A673 (cell line): Measurements from ENCODE around the gene AFF1.

Source experiments
- CTCF ChIP-seq: fragments of 300-800, 200-600 bp; sonication (generic); conservative IDR thresholded peaks from 2 replicates; pipeline ENCODE4 v1.5.1; 2017; ENCODE audit warnings: low read depth, mild to moderate bottlenecking, antibody characterized with exemption, low read length, moderate library complexity, mixed read lengths
- EZH2 ChIP-seq: fragments of 200-600 bp; sonication (generic); IDR thresholded peaks from 2 replicates; pipeline ENCODE4 v1.6.1; 2017; ENCODE audit warnings: borderline replicate concordance, low read depth, mild to moderate bottlenecking, mixed read lengths, antibody characterized with exemption, low read length; ENCODE audit not compliant: poor library complexity, severe bottlenecking

- TF ChIP-seq CTCF, result no peak
- TF ChIP-seq EZH2, result no peak
Observed at GRCh38 chr4:87103691-87104187, 168.9 kb downstream of the AFF1 start.
